GM18499 (cell line): ENCODE results near the gene OTC.

Source experiments
- ATAC-seq: cut with Tn5 transposase; IDR thresholded peaks from one replicate; pipeline ENCODE4 v1.9.1; 2021; ENCODE audit warnings: moderate number of reproducible peaks; ENCODE audit not compliant: insufficient read depth, unreplicated experiment

Gene OTC

DNA sequence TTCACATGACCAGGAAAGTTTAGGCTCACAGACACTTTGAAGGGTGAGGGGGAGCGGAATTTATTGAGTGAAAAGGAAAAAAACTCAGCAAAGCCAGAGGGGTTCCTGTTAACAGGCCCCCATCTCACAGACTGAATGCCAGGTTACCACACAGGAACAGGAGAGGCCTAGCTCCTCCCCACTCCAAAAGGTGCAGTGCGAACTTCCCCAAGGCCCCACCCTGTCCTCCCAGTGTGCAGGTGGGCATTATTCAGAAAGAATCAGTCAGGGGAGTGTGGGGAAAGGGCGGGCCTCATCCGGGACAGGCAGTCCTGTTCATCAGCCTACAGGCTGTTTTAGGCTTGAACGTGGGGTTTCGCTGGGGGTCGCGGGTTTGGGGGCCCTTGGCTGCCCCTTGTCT lies 4.0 kb downstream of the OTC start:
- ATAC-seq, result no peak

DNA sequence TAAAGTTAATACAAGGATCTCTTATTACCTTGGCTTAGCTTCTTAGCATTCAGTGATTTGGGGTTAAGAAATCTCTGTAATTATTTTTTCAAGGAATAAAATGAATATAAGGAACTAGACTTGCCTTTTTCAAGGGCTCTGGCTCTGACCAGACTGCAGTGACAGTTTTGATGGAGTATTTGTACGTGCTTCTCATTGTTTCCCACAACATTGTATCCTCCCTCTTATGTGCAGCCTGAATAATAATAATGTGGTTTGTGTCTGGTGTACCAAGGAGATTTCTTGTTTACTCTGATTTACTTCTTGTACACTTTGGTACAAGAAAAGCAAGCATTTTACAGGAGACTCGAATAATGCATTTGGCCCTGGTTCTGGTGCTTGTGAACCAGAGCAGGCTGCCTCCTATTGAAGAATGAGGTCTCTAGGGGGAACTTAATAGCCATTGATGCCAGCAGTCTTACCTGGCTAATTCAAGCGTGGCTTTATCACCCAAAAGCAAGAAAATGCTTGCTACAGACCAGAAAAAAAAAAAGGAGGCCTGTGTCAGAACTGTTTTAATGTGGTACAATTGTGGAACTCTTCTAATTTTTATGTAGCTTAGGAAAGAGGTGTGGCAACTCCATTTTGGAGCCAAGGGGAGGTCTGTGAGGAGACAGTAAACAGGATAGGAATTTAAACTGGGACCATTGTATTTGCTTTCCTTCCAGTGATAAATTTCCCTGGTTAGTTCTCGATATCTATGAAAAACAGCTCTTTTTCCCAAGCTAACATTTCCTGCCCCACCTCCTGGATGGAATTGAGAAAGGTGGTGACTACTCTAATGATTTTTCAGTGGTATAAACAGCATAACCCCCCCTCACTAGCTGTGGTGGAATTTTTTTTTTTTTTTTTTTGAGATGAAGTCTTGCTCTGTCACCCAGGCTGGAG lies 5.6 kb downstream of the OTC start:
- ATAC-seq, result no peak

DNA sequence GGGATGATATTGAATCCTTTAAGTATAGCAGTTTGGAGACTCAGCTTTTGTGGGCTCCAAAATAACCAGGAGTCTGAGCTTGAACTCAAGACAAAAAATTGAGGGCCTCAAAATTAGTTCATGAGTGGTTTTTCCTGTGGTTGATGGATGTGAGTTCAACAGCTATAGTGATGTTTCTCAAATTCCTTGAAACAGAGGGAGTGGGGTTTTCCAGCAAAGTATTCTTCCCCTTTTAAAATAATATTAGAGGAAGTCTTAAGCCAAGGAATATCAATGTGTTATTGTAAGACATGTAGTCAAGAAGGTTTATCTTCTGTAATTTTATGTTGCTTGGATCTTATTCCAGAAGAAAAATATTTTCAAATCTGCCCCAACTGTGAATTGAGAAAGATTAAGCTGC lies 10.6 kb downstream of the OTC start:
- no peak for ATAC-seq

DNA sequence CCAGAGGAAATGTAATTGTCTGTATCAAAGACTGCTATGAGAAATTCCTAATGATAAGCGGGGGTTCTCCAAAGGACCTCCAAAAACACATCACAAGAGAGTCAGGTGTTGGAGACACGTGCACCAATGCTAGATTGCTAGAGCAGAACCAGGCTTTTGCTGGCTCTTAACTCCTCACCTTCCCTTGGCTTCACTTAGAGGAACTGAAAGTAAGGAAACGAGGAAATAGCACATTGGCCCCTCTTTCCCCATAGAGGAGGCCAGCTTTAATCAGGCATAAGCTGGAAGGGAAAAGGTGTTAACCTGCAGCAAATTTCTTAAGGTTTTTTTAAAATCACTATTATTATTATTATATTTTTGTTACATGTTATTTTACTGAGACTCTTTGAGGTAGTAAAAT lies 13.6 kb downstream of the OTC start:
- no peak for ATAC-seq

DNA sequence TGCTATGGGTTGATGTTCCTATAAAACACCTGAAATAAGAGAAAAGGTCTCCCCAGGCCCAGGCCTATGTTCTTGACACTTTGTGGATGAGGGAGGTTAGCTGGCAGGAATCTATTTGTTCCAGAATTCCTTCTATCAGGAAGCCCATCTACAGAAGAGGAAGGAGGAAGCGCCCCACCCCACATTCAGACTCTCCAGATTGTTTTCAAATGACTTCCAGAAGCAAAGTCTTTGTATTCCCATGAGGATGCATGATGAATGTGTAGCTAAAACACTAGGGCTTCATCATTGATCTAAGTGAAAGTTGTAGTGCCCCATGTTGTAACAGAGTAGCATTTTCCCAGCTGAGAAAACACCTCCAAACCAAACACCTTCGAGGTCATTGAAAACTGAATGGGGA lies 16.4 kb downstream of the OTC start:
- no peak for ATAC-seq

DNA sequence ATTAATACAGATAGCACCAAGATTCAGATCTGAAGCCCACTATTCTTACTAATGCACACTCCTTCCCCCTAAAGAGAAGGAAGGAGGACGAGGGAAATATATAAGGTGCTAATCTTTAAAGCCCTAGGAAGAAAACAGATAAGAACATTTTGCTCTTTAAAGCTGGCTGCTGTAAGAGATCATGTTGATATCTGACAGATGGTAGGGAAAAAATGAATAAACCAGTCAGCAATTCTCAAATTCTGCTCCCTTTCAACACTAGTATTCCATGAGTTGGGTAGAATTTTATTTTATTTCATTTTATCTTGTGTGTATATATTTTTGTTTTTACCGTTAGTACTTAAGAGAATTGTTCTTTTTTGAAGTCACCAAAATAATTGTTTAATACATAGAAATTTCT lies 19.2 kb downstream of the OTC start:
- no peak for ATAC-seq

DNA sequence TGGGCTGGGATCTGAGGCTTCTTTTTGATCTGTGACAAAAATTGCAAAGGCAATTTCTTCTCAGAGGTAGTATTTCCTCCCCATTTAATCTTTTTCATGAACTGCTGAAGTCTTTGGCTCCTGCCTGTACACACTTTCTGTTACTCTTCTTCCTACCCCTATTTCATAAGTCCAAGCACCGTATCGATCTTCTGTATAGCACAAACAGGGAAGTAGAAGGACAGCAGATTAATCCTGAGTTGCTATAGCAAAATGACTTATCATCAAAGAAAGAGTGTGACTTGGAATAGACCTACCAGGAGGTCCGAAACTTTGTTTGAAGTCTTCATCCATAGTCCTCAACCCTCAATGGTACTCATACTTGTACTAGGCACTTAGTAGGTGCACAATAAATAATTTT lies 22.0 kb downstream of the OTC start:
- no peak for ATAC-seq

DNA sequence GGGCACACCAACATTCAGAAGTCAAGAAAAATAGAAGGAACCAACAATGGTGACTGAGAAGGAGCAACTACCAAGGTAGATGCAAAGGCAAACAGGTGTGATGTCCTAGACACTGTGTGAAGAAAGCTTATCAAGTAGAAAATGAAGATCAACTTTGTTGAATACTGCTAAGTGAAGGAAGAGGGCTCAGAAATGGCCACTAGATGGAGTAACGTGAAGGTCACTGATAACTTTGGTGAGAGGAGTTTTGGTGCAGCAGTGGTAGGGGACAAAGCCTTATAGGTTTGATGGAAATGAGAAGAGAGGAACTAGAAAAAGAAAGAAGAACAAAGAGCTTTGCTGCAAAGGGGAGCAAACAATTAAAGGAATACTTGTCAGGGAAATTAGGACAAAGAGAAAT lies 23.5 kb downstream of the OTC start:
- no peak for ATAC-seq

DNA sequence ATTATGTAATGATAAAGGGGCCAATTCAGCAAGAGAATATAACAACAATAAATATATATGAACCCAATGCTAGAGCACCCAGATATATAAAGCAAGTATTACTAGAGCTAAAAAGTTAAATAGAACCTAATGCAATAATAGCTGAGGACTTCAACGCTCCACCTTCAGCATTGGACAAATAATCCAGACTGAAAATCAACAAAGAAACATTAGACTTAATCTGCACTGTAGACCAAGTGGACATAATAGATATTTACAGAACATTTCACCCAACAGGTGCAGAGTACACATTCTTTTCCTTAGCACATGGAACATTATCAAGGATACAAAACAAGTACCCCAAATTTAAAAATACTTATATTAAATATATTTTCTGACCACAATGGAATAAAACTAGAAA lies 24.3 kb downstream of the OTC start:
- ATAC-seq, result no peak

DNA sequence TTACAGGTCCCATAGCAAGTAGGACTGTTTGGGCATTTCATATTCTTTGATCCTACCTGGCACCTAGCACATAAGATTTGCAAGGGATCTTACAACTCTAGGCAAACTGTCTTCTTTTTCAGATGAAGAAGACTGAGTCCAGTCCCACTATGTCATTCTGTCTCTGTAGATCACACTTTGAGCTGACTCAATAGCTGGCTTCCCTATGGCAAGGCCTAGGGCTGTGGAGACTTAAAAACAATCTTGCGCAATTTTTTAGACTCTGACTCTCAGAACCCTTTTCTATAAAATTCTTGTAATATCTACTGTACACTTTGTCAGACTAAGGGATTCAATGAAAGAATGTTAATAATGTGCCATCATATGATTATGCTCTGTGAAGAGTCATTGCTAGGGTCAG lies 26.7 kb downstream of the OTC start:
- no peak for ATAC-seq

DNA sequence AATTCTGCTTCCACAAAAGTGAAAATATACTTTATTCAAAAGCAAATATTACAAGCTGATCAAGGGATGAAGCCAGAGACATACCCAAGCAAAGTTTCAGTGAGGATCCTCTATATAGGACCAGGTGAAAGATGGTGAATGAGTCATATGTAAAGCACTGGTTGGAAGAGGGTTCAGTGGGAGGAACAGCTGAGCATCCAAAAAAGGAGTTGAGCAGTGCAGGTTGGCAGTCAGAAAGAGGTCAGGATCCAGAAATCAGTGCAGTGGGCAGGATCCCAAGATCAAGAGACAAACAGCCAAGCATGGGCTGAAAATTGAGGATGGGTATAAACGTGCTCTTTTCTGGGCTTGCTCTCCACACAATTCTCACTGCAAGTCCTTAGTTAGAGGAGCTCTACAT lies 30.3 kb downstream of the OTC start:
- ATAC-seq, result no peak

DNA sequence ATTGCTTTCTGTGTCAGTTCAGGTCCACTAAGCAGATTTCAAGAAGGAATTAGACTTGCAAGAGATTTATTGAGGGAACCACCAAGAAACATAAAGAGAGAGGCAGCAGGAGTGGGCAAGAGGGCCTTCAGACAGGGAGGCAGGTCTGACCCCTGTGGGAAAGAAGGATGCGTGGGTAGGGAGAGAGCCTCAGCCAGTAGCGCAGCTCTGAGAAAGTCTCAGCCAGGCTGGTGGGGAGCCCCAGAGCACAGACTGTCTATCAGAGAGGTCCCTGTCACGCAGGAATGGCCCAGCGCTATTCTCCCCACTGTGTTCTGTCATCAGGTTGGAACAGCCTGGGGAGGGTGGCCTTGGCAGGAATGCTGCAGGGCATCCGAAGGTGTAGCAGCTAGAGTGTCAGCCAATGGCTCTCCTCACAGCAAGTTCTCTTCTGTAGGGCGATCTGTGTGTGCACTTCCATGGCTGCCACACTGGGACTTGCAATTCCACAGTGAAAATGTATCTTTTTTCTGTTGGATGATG lies 48.0 kb downstream of the OTC start:
- ATAC-seq, result no peak

DNA sequence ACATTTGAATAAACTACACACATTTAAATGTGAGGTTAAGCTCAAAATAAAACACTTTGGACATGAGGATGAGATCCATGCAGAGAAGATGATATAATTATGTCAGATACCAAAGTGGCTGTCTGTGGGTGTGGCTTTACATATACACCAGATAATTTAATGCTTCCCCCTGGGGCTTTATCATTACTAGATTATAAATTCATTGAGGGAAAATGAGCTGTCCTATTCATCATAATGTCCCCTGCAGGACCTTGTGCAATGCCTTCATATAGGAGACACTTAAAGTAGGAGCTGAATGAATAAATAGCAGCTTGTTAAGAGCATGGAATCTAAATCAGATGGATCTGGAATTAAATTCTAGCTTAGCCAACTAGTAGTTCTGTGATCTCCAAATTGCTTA lies 49.7 kb downstream of the OTC start:
- no peak for ATAC-seq

DNA sequence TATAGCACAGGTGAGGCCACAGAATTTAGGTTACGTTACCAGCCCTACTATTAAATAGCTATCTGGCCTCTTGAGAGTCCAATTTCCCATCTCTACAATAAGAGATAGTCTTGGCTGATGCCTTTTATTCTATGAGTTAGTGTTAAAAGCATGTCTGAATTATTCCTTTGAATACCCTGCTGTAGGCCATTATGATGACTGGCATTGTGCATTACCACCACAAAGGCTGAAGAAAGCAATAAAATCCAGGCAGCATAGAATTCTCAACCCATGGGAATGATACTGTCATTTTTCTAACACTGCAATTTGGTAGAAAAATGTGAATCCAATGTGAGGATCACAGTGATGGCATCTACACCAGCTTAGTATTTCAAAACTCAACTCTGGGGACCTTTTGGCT lies 51.4 kb downstream of the OTC start:
- no peak for ATAC-seq

DNA sequence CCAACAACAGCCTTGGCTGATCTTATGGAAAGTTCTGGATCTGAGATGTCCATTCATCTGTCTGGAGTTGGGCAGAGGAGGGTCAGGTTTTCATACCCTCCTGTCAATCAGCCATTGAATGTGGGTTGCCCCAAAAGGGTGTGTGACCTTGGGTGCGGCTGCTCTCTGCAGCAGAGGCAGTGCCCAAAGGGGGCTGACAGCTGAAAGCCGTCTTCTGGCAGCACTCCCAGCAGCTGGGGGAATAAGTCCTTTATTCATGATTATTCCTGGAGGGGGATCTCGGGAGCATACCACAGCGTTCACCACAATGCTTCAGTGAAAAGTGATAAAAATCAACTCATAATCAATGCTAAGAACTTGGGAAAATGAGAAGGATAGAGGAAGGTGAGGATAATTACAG lies 54.7 kb downstream of the OTC start:
- ATAC-seq, result no peak

DNA sequence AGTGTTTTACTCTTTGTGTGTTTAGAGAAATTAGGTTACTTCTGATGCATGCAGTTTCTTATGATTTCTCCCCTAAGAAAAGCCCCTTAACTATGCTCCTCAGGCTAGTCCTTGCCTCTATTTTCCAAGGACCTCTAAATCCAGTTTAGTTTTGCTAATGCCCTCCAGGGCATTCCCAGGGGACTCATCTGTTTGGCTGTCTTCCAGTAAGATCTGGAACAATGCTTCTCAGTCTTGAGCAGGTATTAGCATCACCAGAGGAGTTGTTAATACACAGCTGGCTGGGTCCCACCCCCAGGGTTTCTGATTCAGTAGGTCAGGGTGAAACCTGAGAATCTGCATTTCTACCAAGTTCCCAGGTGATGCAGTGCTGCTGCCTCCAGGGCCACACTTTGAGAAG lies 56.9 kb downstream of the OTC start:
- no peak for ATAC-seq

DNA sequence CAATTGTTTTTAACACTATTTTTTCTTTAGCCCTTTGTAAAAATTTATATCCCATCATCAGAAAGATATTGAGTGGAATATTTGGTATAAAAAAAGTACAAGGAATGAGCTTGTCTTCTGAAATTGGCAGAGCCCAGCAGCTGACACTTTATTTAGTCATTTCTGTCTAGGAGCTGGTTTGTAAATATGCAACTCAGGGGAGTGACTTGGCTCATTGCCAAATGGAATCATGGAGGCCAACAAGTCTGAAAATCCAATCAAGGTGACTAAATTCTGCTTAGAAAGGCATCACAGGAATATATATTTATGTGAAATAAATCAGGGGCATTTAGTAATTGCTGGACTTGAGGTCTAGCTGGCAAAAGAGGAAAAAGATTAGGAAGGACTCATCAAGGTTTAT lies 74.4 kb downstream of the OTC start:
- no peak for ATAC-seq

DNA sequence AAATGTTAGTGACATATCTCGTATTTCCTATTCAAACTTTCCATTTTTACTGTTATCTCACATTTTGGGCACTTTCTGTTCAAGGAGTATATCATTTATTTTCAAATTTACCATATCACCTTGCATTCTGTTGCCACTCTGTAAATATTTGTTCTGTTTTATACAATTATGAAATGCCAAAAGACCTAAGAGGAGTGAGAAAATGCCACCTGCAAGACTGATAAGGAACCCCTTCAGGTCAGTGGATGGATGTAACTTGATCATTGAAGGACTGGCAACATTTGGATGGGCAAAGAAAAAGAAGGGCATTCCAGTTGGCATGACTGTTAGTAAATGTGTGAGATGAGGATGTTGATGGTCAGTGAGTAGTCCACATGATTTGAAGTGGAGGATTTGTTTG lies 79.1 kb downstream of the OTC start:
- ATAC-seq, result no peak

DNA sequence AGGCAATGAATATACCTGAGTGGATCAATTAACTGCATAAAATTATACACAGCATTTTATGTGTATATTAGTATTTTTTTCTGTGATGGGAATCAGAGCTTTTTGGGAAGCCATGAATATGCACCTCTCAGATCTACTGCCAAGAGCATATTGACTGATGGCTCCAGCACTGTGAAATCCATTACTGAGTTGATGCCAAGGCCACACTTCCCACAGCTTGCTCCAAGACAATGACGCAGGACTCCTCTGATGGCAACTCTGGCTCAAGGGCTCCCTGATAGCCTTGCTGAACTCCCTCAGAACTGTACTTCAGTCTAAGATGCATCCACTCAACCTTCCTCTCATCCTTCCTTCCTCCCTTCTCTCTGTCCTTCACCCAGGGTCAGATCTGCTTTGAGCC lies 82.7 kb downstream of the OTC start:
- no peak for ATAC-seq

DNA sequence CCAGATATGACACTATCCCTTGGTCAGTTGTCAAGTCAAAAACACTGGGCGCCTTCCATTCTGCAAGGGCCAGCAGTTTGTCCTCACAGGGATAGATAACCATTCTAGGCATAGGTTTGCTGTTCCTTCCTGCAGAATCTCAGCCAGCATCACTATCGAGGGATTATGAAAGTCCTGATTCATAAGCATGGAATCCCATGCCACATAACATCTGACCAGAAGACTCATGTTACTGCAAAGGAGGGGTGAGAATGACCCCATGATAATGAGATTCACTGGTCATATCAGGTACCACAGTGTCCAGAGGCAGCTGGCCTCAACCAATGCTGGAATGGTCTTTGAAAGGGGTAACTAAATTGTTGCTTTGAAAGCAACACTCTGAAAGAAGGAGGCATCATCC lies 84.7 kb downstream of the OTC start:
- ATAC-seq, result no peak

DNA sequence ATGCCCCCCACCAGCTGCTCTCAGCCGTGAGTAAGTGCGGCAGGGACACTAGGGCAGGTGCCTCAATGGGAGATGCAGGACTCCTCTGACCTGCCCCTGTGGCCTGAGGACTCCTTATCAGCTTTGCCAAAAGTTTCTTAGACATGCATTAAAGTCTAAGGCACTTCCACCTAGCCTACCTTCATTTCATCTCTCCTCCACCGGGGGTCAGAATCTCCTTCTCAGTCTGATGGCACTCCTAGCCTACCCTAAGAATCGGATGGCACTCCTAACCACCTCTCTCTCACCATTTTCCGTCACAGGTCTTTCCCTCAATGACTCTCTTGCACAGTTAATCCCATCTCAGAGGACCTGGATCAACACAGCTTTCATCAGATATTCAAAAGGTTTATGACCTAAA lies 85.9 kb downstream of the OTC start:
- no peak for ATAC-seq

DNA sequence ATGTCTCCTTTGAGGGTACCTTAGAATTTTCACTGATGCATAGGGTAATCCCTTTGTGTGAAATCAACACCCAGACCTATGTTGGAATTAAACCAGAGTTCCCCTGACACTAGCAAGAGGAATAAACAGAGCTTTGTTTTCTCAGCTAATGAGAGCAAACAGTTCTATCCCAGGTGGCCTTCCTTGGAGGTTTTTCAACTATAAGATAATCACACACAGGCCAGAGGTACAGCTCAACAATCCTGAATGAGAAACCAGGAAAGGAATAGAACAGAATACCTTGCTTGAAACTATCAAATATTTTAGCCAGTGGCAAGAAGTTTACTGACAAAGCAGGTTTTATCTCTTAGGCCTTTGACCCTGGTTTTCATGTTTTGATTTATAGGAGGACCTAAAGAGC lies 100.2 kb downstream of the OTC start:
- ATAC-seq, result no peak
